OCI-LY7 (cell line): Measurements from ENCODE around the gene OSCAR. TPM values are rescaled to one million over a fixed set of nuclear protein-coding genes. Genes with fewer than 3 reads are reported as not detected.

ENCODE experiments used
- BruUV-seq: library from RNA; stranded (reverse); fragments of 400-500 nt; replicated peaks from 2 replicates; lab custom pipeline; 2021; lab: Mats Ljungman, UMichigan
- CTCF ChIA-PET: fragments of 300-600 bp; sonication (Branson Sonifier 250); formaldehyde crosslinking; loops from one replicate; lab custom pipeline; 2022; ENCODE audit warnings: antibody characterized with exemption; ENCODE audit not compliant: unreplicated experiment; lab: Charles Lee
- POLR2A ChIA-PET: fragments of 300-600 bp; sonication (Branson Sonifier 250); formaldehyde crosslinking; loops from one replicate; lab custom pipeline; 2022; ENCODE audit warnings: antibody characterized with exemption; lab: Charles Lee
- DNase-seq: peaks from one replicate; pipeline ENCODE4 v3.0.0-alpha.2; 2015; ENCODE audit warnings: low spot score
- H2AFZ ChIP-seq: fragments of 200-600 bp; sonication (generic), shearing (Covaris generic); 2 replicates; pipeline ENCODE4 v1.6.1; 2014; ENCODE audit warnings: mild to moderate bottlenecking, antibody characterized with exemption, low read length, moderate library complexity
- H3K27ac ChIP-seq: fragments of 200-600 bp; sonication (generic); 2 replicates; pipeline ENCODE4 v1.5.1; 2014; ENCODE audit warnings: mixed run types, low read depth, mild to moderate bottlenecking, moderate library complexity, low read length, inconsistent platforms; ENCODE audit not compliant: poor library complexity, severe bottlenecking
- H3K36me3 ChIP-seq: fragments of 200-600 bp; sonication (generic); 2 replicates; pipeline ENCODE4 v1.6.1; 2014; ENCODE audit warnings: mild to moderate bottlenecking, antibody characterized with exemption, low read length, moderate library complexity, mixed read lengths; ENCODE audit not compliant: insufficient read depth
- H3K4me1 ChIP-seq: fragments of 200-600 bp; sonication (generic); 2 replicates; pipeline ENCODE4 v1.5.1; 2014; ENCODE audit warnings: mild to moderate bottlenecking, low read length; ENCODE audit not compliant: insufficient read depth, poor library complexity, severe bottlenecking
- H3K4me2 ChIP-seq: fragments of 200-600 bp; sonication (generic); 2 replicates; pipeline ENCODE4 v1.6.1; 2014; ENCODE audit warnings: mild to moderate bottlenecking, low read length
- H3K4me3 ChIP-seq: fragments of 200-600 bp; sonication (generic); 2 replicates; pipeline ENCODE4 v1.5.1; 2014; ENCODE audit warnings: mild to moderate bottlenecking, low read depth, low read length; ENCODE audit not compliant: poor library complexity, severe bottlenecking
- H3K79me2 ChIP-seq: fragments of 200-600 bp; sonication (generic); 2 replicates; pipeline ENCODE4 v1.6.1; 2016; ENCODE audit warnings: low read depth, mild to moderate bottlenecking, low read length, moderate library complexity, mixed read lengths; ENCODE audit not compliant: insufficient read depth
- H3K9me2 ChIP-seq: fragments of 200-600 bp; sonication (generic); 2 replicates; pipeline ENCODE4 v1.6.1; 2016; ENCODE audit warnings: mild to moderate bottlenecking, low read length, mixed read lengths; ENCODE audit not compliant: insufficient read depth
- H3K9me3 ChIP-seq: fragments of 200-600 bp; sonication (generic); 2 replicates; pipeline ENCODE4 v1.6.1; 2014; ENCODE audit warnings: mild to moderate bottlenecking, mixed run types, low read length, mixed read lengths
- H4K20me1 ChIP-seq: fragments of 200-600 bp; sonication (generic); 2 replicates; pipeline ENCODE4 v1.6.1; 2014; ENCODE audit warnings: mild to moderate bottlenecking, antibody characterized with exemption, low read length, moderate library complexity, mixed read lengths; ENCODE audit not compliant: insufficient read depth
- EZH2phosphoT487 ChIP-seq: fragments of 200-600 bp; sonication (generic); IDR thresholded peaks from 2 replicates; pipeline ENCODE4 v1.6.1; 2018; ENCODE audit warnings: low read depth, borderline replicate concordance, mild to moderate bottlenecking, mixed run types, antibody characterized with exemption, low read length, moderate library complexity, mixed read lengths
- intact Hi-C: fragments of 100-400 bp; cut with micrococcal nuclease; formaldehyde crosslinking; loops from one replicate; pipeline ENCODE4 v1.10.0; 2022; ENCODE audit not compliant: unreplicated experiment
- total RNA-seq, 2 experiments: library from RNA; depleted of rRNA in 1 of 2; stranded (reverse); fragments of >200 nt in 1 of 2; shearing (Covaris generic) in 1 of 2; gene quantifications; 2 replicates each; pipeline ENCODE4 v1.2.3, GENCODE V29; 2014 to 2022
- TF ChIP-seq, protein P1 (sequence below): fragments of 200-600 bp; sonication (generic); conservative IDR thresholded peaks from 2 replicates; pipeline ENCODE4 v1.5.1; 2014; ENCODE audit warnings: mild to moderate bottlenecking, antibody characterized with exemption, low read length, moderate library complexity, mixed read lengths

Gene OSCAR
- total RNA-seq, 2 experiments from 2014 or later = 0.32 TPM; not detected in 1

DNA sequence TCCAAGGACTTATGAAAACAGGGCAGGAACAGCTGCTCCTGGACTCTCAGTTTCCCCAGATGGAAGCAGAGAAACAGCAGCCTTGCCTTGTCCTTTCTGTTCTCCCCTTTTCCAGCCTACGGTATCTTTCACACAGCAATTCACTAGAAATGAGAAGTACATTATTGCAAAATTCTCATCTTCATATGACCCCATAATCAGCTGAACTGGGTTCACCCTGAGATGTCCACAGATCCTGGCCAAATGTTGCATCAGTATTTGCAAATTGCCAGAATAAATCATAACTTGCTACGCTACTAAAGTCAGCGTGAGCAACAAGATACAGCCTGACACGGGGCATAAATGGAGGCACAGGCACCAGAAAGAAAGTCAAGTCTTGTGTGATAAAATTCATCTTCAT is 53.0 kb downstream of the OSCAR start:
- TF ChIP-seq, protein P1, sequence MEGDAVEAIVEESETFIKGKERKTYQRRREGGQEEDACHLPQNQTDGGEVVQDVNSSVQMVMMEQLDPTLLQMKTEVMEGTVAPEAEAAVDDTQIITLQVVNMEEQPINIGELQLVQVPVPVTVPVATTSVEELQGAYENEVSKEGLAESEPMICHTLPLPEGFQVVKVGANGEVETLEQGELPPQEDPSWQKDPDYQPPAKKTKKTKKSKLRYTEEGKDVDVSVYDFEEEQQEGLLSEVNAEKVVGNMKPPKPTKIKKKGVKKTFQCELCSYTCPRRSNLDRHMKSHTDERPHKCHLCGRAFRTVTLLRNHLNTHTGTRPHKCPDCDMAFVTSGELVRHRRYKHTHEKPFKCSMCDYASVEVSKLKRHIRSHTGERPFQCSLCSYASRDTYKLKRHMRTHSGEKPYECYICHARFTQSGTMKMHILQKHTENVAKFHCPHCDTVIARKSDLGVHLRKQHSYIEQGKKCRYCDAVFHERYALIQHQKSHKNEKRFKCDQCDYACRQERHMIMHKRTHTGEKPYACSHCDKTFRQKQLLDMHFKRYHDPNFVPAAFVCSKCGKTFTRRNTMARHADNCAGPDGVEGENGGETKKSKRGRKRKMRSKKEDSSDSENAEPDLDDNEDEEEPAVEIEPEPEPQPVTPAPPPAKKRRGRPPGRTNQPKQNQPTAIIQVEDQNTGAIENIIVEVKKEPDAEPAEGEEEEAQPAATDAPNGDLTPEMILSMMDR = no peak
- TF ChIP-seq EZH2phosphoT487 = no peak
- H3K4me1 ChIP-seq = no peaks in the 10 kb centered on the region
- BruUV-seq = no TSS peak

DNA sequence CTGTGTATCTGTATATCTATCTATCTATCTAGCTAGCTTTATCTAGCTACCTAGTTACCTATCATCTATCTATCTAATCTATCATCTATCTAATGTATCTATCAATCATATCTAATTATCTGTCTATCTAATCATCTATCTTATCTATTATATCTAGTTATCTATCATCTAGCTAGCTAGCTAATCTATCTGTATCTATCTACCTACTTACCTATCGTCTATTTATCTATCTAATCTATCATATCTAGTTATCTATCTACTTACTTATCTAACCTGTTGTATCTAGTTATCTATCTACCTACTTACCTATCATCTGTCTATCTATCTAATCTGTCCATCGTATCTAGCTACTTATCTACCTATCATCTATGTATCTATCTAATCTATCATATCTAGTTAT is 54.8 kb downstream of the OSCAR start:
- H3K27ac ChIP-seq = no peak overlapping the region
- H3K4me2 ChIP-seq = no peak overlapping the region
- TF ChIP-seq EZH2phosphoT487 = no peak
- TF ChIP-seq, protein P1 = no peak
- H3K36me3 ChIP-seq = no peaks in the 10 kb centered on the region
- no peak for DNase-seq
- H4K20me1 ChIP-seq = no peaks in the 10 kb centered on the region
- ChIA-PET POLR2A (no interaction called here), CTCF (interaction anchor here (0.5 kb wide), 1 partner anchor 16 kb away, joined by 3 read pairs; no protein-coding TSS in a partner anchor)
- H3K4me1 ChIP-seq = no peaks in the 10 kb centered on the region
- no peaks in the 10 kb centered on the region for H3K9me2 ChIP-seq
- BruUV-seq = no TSS peak
- H3K9me3 ChIP-seq = no peaks in the 10 kb centered on the region
- no peak overlapping the region for H3K4me3 ChIP-seq
- intact Hi-C loops = no loop called here
- no peak overlapping the region for H2AFZ ChIP-seq
- no peaks in the 10 kb centered on the region for H3K79me2 ChIP-seq

More for the DNA sequence above, 53.0 kb downstream of the OSCAR start:
- CTCF ChIA-PET = no interaction called here
- Histone ChIP-seq H3K9me2 (no peaks in the 10 kb centered on the region), H3K27ac (no peak overlapping the region), H4K20me1 (no peaks in the 10 kb centered on the region), H3K36me3 (no peaks in the 10 kb centered on the region), H3K4me2 (no peak overlapping the region), H2AFZ (no peak overlapping the region), H3K79me2 (no peaks in the 10 kb centered on the region), H3K4me3 (no peak overlapping the region), H3K9me3 (no peaks in the 10 kb centered on the region)
- POLR2A ChIA-PET = no interaction called here
- intact Hi-C loops = no loop called here
- DNase-seq = no peak

Other genes starting within 250 kb of the OSCAR start
- 0.98 and 3.2 TPM in 2 replicates for gene MYADM, start 232.9 kb downstream of the OSCAR start, total RNA-seq (2014; rRNA removed; shearing (Covaris generic))
- gene MYADM, start 232.9 kb downstream of the OSCAR start, total RNA-seq (2022) = 0.55 and 0.82 TPM in 2 replicates
- not detected in 2 replicates for gene PRKCG, start 218.6 kb downstream of the OSCAR start, total RNA-seq (2014; rRNA removed; shearing (Covaris generic))
- gene PRKCG, start 218.6 kb downstream of the OSCAR start, total RNA-seq (2022) = not detected in 2 replicates
- gene CACNG7, start 191.5 kb downstream of the OSCAR start, total RNA-seq (2014; rRNA removed; shearing (Covaris generic)) = not detected in 2 replicates
- not detected in 2 replicates for gene CACNG7, start 191.5 kb downstream of the OSCAR start, total RNA-seq (2022)
- gene CACNG8, start 137.9 kb downstream of the OSCAR start, total RNA-seq (2014; rRNA removed; shearing (Covaris generic)) = not detected in 2 replicates
- not detected in 2 replicates for gene CACNG8, start 137.9 kb downstream of the OSCAR start, total RNA-seq (2022)
- 4.9 and 5.9 TPM in 2 replicates for gene CACNG6, start 109.2 kb downstream of the OSCAR start, total RNA-seq (2014; rRNA removed; shearing (Covaris generic))
- 1.2 and 1.8 TPM in 2 replicates for gene CACNG6, start 109.2 kb downstream of the OSCAR start, total RNA-seq (2022)
- not detected in 2 replicates for gene VSTM1, start 36.9 kb downstream of the OSCAR start, total RNA-seq (2014; rRNA removed; shearing (Covaris generic))
- not detected in 2 replicates for gene VSTM1, start 36.9 kb downstream of the OSCAR start, total RNA-seq (2022)
- gene TARM1, start 19.4 kb downstream of the OSCAR start, total RNA-seq (2014; rRNA removed; shearing (Covaris generic)) = not detected in 2 replicates
- not detected in 2 replicates for gene TARM1, start 19.4 kb downstream of the OSCAR start, total RNA-seq (2022)
- 32.0 and 92.4 TPM in 2 replicates for gene NDUFA3, start 2.1 kb upstream of the OSCAR start, total RNA-seq (2014; rRNA removed; shearing (Covaris generic))
- gene NDUFA3, start 2.1 kb upstream of the OSCAR start, total RNA-seq (2022) = 86.3 and 98.2 TPM in 2 replicates
- 17.2 and 30.1 TPM in 2 replicates for gene TFPT, start 14.9 kb upstream of the OSCAR start, total RNA-seq (2014; rRNA removed; shearing (Covaris generic))
- gene TFPT, start 14.9 kb upstream of the OSCAR start, total RNA-seq (2022) = 17.4 and 20.2 TPM in 2 replicates
- 50.9 and 53.0 TPM in 2 replicates for gene PRPF31, start 15.0 kb upstream of the OSCAR start, total RNA-seq (2014; rRNA removed; shearing (Covaris generic))
- 47.3 and 47.8 TPM in 2 replicates for gene PRPF31, start 15.0 kb upstream of the OSCAR start, total RNA-seq (2022)
- 15.2 and 18.4 TPM in 2 replicates for gene CNOT3, start 37.0 kb upstream of the OSCAR start, total RNA-seq (2014; rRNA removed; shearing (Covaris generic))
- gene CNOT3, start 37.0 kb upstream of the OSCAR start, total RNA-seq (2022) = 54.8 and 65.1 TPM in 2 replicates
- 8.0 TPM in 2 replicates for gene LENG1, start 58.9 kb upstream of the OSCAR start, total RNA-seq (2014; rRNA removed; shearing (Covaris generic))
- 4.7 and 5.1 TPM in 2 replicates for gene LENG1, start 58.9 kb upstream of the OSCAR start, total RNA-seq (2022)
- gene TMC4, start 72.4 kb upstream of the OSCAR start, total RNA-seq (2014; rRNA removed; shearing (Covaris generic)) = not detected in 2 replicates
- gene TMC4, start 72.4 kb upstream of the OSCAR start, total RNA-seq (2022) = not detected in 2 replicates
- 15.6 and 18.1 TPM in 2 replicates for gene MBOAT7, start 88.8 kb upstream of the OSCAR start, total RNA-seq (2014; rRNA removed; shearing (Covaris generic))
- gene MBOAT7, start 88.8 kb upstream of the OSCAR start, total RNA-seq (2022) = 25.0 and 30.2 TPM in 2 replicates
- 19.3 and 23.6 TPM in 2 replicates for gene TSEN34, start 90.5 kb upstream of the OSCAR start, total RNA-seq (2014; rRNA removed; shearing (Covaris generic))
- 15.3 and 16.7 TPM in 2 replicates for gene TSEN34, start 90.5 kb upstream of the OSCAR start, total RNA-seq (2022)
- gene RPS9, start 100.1 kb upstream of the OSCAR start, total RNA-seq (2014; rRNA removed; shearing (Covaris generic)) = 4,033 and 5,482 TPM in 2 replicates
- gene RPS9, start 100.1 kb upstream of the OSCAR start, total RNA-seq (2022) = 1,267 and 1,285 TPM in 2 replicates
- not detected in 2 replicates for gene LILRB3, start 122.2 kb upstream of the OSCAR start, total RNA-seq (2014; rRNA removed; shearing (Covaris generic))
- not detected in 2 replicates for gene LILRB3, start 122.2 kb upstream of the OSCAR start, total RNA-seq (2022)
- not detected in 2 replicates for gene LILRA6, start 142.0 kb upstream of the OSCAR start, total RNA-seq (2014; rRNA removed; shearing (Covaris generic))
- not detected in 2 replicates for gene LILRA6, start 142.0 kb upstream of the OSCAR start, total RNA-seq (2022)
- gene LILRB5, start 156.5 kb upstream of the OSCAR start, total RNA-seq (2014; rRNA removed; shearing (Covaris generic)) = not detected in 2 replicates
- not detected in 2 replicates for gene LILRB5, start 156.5 kb upstream of the OSCAR start, total RNA-seq (2022)
- gene LILRB2, start 180.3 kb upstream of the OSCAR start, total RNA-seq (2014; rRNA removed; shearing (Covaris generic)) = not detected in 2 replicates
- not detected in 2 replicates for gene LILRB2, start 180.3 kb upstream of the OSCAR start, total RNA-seq (2022)
- gene LILRA5, start 212.4 kb upstream of the OSCAR start, total RNA-seq (2014; rRNA removed; shearing (Covaris generic)) = not detected in 2 replicates
- gene LILRA5, start 212.4 kb upstream of the OSCAR start, total RNA-seq (2022) = not detected in 2 replicates
- gene LILRA4, start 238.4 kb upstream of the OSCAR start, total RNA-seq (2014; rRNA removed; shearing (Covaris generic)) = not detected in 2 replicates
- gene LILRA4, start 238.4 kb upstream of the OSCAR start, total RNA-seq (2022) = not detected in 2 replicates